RWPE2 (cell line): ENCODE results near the gene NRG3.

Experiments used
- ATAC-seq: fragments of 200-7000 bp; cut with Tn5 transposase; 3 replicates; pipeline ENCODE4 v1.9.1; 2021; ENCODE audit warnings: low read depth
- DNase-seq: peaks from one replicate; pipeline ENCODE4 v3.0.0-alpha.2; 2020; ENCODE audit warnings: low spot score
- H3K27ac ChIP-seq: fragments of 450-650 bp; 2 replicates; pipeline ENCODE4 v1.5.1; 2017; ENCODE audit warnings: mild to moderate bottlenecking; ENCODE audit not compliant: poor library complexity, severe bottlenecking
- H3K27me3 ChIP-seq: fragments of 250-450 bp; sonication (Bioruptor Pico); 2 replicates; pipeline ENCODE4 v1.5.1; 2021; ENCODE audit warnings: mild to moderate bottlenecking, moderate library complexity; ENCODE audit not compliant: insufficient read depth, poor library complexity, severe bottlenecking
- H3K36me3 ChIP-seq: fragments of 250-450 bp; sonication (Bioruptor Pico); 2 replicates; pipeline ENCODE4 v1.5.1; 2020; ENCODE audit warnings: low read depth, mild to moderate bottlenecking, moderate library complexity
- H3K4me1 ChIP-seq: fragments of 250-450 bp; sonication (Bioruptor Pico); 2 replicates; pipeline ENCODE4 v1.5.1; 2021; ENCODE audit warnings: mild to moderate bottlenecking, moderate library complexity; ENCODE audit not compliant: insufficient read depth, poor library complexity, severe bottlenecking
- H3K4me3 ChIP-seq: fragments of 250-450 bp; sonication (Bioruptor Pico); 2 replicates; pipeline ENCODE4 v1.5.1; 2021; ENCODE audit warnings: mild to moderate bottlenecking, moderate library complexity; ENCODE audit not compliant: severe bottlenecking
- H3K9me3 ChIP-seq: fragments of 250-450 bp; sonication (Bioruptor Pico); 2 replicates; pipeline ENCODE4 v1.5.1; 2021; ENCODE audit warnings: mild to moderate bottlenecking, moderate library complexity; ENCODE audit not compliant: severe bottlenecking
- CTCF ChIP-seq: fragments of 450-650 bp; IDR thresholded peaks from one replicate; pipeline ENCODE4 v1.5.1; 2017; ENCODE audit warnings: mild to moderate bottlenecking, moderate library complexity; ENCODE audit not compliant: poor library complexity, severe bottlenecking

NRG3 gene

DNA sequence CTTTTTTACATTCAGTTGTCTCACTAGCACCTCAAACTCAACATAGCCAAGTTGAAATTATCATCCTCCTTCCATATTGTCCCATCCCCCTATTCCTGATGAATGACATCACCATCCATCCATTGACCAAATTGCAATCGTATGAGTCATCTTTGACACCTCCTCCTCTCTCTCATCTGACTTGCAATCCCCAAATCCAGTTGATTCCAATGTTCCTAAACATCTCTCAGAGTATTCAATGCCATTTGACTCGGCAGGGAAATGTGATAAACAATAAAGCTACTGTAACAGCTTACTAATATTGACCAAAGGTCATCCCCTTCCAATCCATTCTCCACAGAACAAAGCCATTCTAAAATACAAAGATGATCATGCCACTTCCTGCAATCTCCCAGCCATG, 1047.8 kb downstream of the NRG3 start:
- no peaks in the 10 kb centered on the region for H3K4me1 ChIP-seq
- peaks cover 2% of the 10 kb centered on the region for H3K9me3 ChIP-seq
- no peak for ATAC-seq
- no peak overlapping the region for H3K27ac ChIP-seq
- DNase-seq = no peak
- no peaks in the 10 kb centered on the region for H3K36me3 ChIP-seq
- no peak overlapping the region for H3K4me3 ChIP-seq
- no peaks in the 10 kb centered on the region for H3K27me3 ChIP-seq
- no peak for TF ChIP-seq CTCF

DNA sequence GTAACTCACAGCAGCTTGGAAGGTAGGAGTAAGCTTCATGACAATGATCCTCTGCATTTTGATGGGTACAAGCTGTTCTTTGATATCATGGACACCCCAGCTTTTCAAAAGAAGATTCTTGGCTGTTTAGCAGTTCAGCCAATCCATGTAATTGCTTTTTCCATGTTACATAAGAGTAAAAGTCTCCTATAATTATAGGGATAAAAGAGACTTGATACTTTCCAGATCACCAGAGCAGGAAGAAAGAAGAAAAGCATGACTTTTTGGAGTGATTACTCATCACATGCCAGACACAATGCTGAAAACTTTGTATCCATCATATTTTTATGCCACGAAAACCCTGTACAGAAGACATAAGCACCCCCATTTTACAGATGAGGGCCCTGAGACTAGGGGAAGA, 1049.7 kb downstream of the NRG3 start:
- Histone ChIP-seq H3K27ac (no peak overlapping the region), H3K36me3 (no peaks in the 10 kb centered on the region), H3K4me3 (no peak overlapping the region), H3K27me3 (no peaks in the 10 kb centered on the region), H3K9me3 (no peaks in the 10 kb centered on the region), H3K4me1 (no peaks in the 10 kb centered on the region)
- ATAC-seq (no peak), DNase-seq (no peak)
- no peak for TF ChIP-seq CTCF

GRCh38 chr10:82925547-82925946, 1050.6 kb downstream of the NRG3 start:
- Histone ChIP-seq H3K4me1 (no peaks in the 10 kb centered on the region), H3K27ac (no peak overlapping the region), H3K4me3 (no peak overlapping the region), H3K9me3 (no peaks in the 10 kb centered on the region), H3K27me3 (no peaks in the 10 kb centered on the region), H3K36me3 (no peaks in the 10 kb centered on the region)
- ATAC-seq (no peak), DNase-seq (no peak)
- no peak for TF ChIP-seq CTCF

GRCh38 chr10:82932451-82932850, 1057.5 kb downstream of the NRG3 start:
- H3K27me3 ChIP-seq = no peaks in the 10 kb centered on the region
- no peak for TF ChIP-seq CTCF
- H3K27ac ChIP-seq = no peak overlapping the region
- DNase-seq (no peak), ATAC-seq (no peak)
- no peaks in the 10 kb centered on the region for H3K9me3 ChIP-seq
- no peaks in the 10 kb centered on the region for H3K36me3 ChIP-seq
- H3K4me1 ChIP-seq = no peaks in the 10 kb centered on the region
- no peak overlapping the region for H3K4me3 ChIP-seq

DNA sequence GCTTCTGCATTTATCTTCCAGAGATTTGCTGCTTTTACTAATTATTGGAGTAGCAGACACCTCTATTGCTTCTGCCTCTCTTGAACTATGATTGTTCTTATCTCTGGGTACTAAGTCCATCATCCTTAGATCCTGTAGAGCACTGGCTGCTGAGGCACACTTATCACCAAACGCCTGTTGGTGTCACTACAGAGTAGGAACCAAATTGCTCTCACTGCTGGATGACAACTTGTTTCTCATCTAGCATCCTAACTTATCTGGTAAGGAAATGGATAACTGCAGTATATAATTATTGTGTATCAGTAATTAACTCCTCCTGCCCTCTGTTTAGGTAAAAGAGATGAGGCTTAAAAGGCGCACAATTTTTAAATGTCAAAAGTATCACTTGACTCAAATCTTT, 1059.4 kb downstream of the NRG3 start:
- peak; percentile 33 for TF ChIP-seq CTCF
- ATAC-seq (no peak), DNase-seq (no peak)
- no peaks in the 10 kb centered on the region for H3K27me3 ChIP-seq
- no peak overlapping the region for H3K4me3 ChIP-seq
- no peaks in the 10 kb centered on the region for H3K4me1 ChIP-seq
- no peaks in the 10 kb centered on the region for H3K9me3 ChIP-seq
- H3K36me3 ChIP-seq = no peaks in the 10 kb centered on the region
- no peak overlapping the region for H3K27ac ChIP-seq
